GM10266 (cell line): ENCODE data around the gene RAD51AP2.
"Not testable (repeated sequence)": the region's sequence is repeated elsewhere in the genome, so short reads cannot be mapped to it uniquely, and the experiment has no call there.

Source experiments
- DNase-seq: peaks from one replicate; pipeline ENCODE4 v3.0.0; 2012; ENCODE audit errors: extremely low spot score
- CTCF ChIP-seq: IDR thresholded peaks from 2 replicates; pipeline ENCODE4 v1.5.1; 2012; ENCODE audit warnings: mild to moderate bottlenecking, low read depth; ENCODE audit not compliant: control insufficient read depth, insufficient read depth; ENCODE audit errors: missing control alignments

The RAD51AP2 gene

GRCh38 chr2:17518212-17519154 is at the start of gene RAD51AP2:
RAD51AP2 (minus strand) TSS chr2:17518440; CDS start chr2:17518415, 25 bp downstream.
- peak; percentile 80 for DNase-seq

DNA sequence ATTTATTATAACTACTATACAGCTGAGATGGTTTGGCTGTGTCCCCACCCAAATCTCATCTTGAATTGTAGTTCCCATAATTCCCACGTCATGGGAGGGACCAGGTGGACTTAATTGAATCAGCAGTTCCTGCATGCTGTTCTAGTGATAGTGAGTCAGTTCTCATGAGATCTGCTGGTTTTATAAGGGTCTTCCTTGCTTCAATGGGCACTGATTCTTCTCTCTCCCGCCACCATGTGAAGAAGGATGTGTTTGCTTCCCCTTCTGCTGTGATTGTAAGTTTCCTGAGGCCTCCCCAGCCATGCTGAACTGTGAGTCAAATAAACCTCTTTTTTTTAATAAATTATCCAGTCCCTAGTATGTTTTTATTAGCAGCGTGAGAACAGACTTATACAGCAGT is 47.5 kb upstream of the RAD51AP2 start:
- DNase-seq = not testable (repeated sequence)

More at GRCh38 chr2:17518212-17519154, at the start of gene RAD51AP2:
- TF ChIP-seq CTCF = no peak

GRCh38 chr2:17558878-17559277 is 40.6 kb upstream of the RAD51AP2 start:
- no peak for TF ChIP-seq CTCF

GRCh38 chr2:17558053-17558452 is 39.8 kb upstream of the RAD51AP2 start:
- no peak for DNase-seq
- no peak for TF ChIP-seq CTCF

More at GRCh38 chr2:17558878-17559277, 40.6 kb upstream of the RAD51AP2 start:
- DNase-seq = no peak

DNA sequence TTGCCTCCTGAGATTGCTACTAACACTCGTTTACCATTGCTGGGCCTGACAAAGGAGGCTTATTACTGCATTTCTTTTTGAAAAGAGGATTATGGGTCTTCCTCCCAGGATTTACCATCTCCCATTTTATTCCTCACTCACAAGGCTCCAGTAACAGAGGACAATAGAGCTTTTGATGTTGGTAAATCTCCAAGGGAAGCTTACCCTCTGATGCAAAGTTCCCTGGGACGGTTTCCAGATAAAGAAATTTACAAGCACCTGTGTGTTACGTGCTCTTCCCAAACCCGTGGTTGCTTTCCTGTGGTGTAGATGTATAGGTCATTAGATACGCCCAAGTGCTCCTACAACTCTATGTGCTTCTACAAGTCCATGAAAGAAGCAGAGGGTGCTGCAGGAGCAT is 39.4 kb upstream of the RAD51AP2 start:
- DNase-seq = no peak
- no peak for TF ChIP-seq CTCF

GRCh38 chr2:17555150-17555549 is 36.9 kb upstream of the RAD51AP2 start:
- no peak for TF ChIP-seq CTCF
- no peak for DNase-seq

DNA sequence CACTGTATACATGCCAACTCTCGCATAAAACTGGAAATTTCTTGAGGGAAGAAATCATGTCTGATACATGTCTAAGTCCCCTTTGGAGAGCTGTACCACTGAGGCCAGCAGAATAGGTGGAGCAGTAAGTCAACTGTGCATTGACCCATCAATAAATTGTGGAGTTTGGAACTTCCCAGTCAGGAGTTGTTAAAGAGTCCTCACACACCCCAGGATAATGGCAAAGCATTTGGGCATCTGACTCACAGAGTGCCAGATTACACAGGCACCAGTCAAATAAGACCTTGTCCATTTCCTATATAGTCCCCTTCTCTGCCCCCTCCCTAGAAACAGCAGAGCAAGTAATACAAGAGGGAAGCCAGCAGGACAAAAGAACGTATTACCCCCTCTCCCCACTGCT is 32.7 kb upstream of the RAD51AP2 start:
- TF ChIP-seq CTCF = no peak
- no peak for DNase-seq
